Retinal pigment epithelial cell (primary cell): ENCODE measurements around the gene PODNL1.

Experiments
- DNase-seq: peaks from one replicate; pipeline ENCODE4 v3.0.0-alpha.2; 2010; ENCODE audit warnings: low read depth
- H3K4me3 ChIP-seq: 2 replicates; pipeline ENCODE4 v1.5.1; 2011; ENCODE audit warnings: mild to moderate bottlenecking, low read length, control low read depth, moderate library complexity
- CTCF ChIP-seq: conservative IDR thresholded peaks from 2 replicates; pipeline ENCODE4 v1.5.1; 2011; ENCODE audit warnings: low read depth, low read length, control low read depth, inconsistent platforms

Gene PODNL1

DNA sequence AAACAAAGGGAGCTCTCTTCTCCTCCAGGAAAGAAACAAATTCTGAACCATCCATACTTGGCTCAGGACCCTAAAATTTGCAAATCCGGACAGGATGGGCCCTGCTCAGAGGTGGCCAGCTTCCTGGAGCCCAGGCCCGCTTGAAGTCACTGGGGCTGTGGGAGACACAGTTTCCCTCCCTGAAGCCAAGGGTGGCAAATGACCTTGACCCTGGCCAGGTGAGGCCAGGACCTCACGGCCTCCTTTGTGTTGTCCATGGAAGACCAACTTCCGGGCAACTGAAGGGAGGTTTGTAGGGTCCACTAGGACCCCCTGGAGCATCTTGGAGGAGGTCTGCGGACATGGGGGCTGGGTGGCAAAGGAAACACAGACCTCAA lies 55.8 kb downstream of the PODNL1 start:
- no peak for DNase-seq
- H3K4me3 ChIP-seq, result no peak overlapping the region
- TF ChIP-seq CTCF, result no peak

- DNase-seq, result no peak
- TF ChIP-seq CTCF, result no peak
- no peak overlapping the region for H3K4me3 ChIP-seq
Observed at GRCh38 chr19:13881692-13882418, 56.4 kb downstream of the PODNL1 start.

- DNase-seq, result no peak
- H3K4me3 ChIP-seq, result no peak overlapping the region
- no peak for TF ChIP-seq CTCF
Observed at GRCh38 chr19:13881251-13881691, 56.9 kb downstream of the PODNL1 start.
